NCI-H345 treated with DMSO at 0.1 percent for 48 hours (cell line): ENCODE measurements around the gene TUBGCP5.
A peak's percentile ranks its signal among the peaks of the same experiment; 100 is the strongest.
"Not testable (repeated sequence)": the region's sequence is repeated elsewhere in the genome, so short reads cannot be mapped to it uniquely, and the experiment has no call there.

Experiments
- DNase-seq: peaks from one replicate; lab custom pipeline; 2025; ENCODE audit not compliant: unreplicated experiment; lab: John Stamatoyannopoulos, UW

TUBGCP5 gene

DNA sequence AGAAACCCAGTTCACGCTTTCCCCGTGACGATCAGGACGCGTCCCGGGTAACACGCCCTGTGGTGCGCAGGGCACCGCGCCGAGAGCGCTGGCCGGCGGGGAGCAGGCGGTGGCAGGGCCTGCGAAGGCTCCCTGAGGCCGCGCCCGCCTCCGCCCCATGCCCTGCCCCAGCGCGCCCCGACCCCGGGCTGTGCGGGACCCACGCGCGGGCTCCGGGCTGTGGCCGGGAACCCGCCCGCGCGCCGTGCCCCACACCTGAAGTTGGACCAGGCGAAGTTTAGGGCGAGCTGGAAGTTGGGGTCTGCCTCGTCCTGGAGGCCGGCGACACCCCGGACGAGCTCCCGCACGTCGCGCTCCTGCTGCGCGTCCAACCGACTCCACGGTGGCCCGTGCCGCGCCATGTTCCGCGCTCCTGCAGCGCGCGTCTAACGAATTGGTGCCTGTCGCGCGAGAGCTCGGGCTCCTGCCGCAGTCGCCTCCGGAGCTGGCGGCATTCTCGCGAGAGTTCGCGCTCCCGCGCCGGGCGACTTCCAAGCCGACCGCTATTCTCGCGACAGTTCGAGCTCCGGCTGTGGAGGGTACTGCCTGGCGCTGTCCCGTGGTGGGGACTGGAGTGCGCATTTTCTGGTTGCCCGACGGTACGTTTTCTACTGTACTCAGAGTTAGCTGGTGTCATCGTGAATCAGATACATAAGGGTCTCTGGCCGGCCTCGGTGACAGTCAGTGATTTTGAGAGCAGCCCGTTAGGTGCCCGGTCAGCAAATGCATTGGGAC is at the start of gene TUBGCP5:
TUBGCP5 (minus strand) TSS at position 427 of the 774 bp plus-strand sequence; CDS start at position 401, 26 bp downstream.
- peak; percentile 77 for DNase-seq

DNA sequence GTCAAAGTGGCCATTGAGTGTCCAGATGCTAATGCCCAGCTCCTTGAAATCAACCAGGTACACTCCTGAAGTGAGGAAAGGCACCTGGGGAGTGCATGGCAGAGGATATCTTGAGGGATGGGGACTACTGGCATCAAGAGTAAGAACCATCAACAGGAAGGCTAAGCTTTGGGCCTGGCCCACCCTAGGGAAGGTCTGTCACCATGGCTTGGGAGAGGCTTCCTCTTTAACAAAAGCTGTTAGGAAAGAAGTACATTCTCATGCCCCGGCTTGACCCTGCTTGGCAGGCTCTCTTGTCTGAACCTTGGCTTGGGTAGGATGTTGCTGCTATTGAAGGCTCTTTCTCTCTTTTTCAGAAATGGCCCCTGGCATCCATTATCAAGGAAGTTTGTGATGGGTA is 43.7 kb upstream of the TUBGCP5 start:
- no peak for DNase-seq

DNA sequence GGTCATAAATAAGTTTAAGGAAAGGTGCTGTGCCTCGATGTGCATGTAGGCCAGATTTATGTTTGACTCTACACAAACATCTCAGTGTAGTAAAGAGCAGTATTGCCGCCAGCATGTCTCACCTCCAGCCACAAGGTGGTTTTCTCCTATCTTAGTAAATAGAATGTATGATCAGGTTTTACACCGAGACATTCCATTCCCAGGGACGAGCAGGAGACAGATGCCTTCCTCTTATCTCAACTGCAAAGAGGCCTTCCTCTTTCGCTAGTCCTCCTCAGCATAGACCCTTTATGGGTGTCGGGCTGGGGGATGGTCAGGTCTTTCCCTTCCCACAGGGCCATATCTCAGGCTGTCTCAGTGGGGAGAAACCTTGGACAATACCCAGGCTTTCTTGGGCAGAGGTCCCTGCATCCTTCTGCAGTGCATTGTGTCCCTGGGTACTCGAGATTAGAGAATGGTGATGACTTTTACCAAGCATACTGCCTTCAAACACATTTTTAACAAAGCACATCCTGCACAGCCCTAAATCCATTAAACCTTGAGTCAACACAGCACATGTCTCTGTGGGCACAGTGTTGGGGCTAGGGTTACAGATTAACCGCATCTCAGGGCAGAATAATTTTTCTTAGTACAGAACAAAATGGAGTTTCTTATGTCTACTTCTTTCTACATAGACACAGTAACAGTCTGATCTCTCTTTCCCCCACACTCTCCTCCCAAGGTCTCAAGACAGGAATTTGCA is 42.8 kb upstream of the TUBGCP5 start:
- DNase-seq, result not testable (repeated sequence)

DNA sequence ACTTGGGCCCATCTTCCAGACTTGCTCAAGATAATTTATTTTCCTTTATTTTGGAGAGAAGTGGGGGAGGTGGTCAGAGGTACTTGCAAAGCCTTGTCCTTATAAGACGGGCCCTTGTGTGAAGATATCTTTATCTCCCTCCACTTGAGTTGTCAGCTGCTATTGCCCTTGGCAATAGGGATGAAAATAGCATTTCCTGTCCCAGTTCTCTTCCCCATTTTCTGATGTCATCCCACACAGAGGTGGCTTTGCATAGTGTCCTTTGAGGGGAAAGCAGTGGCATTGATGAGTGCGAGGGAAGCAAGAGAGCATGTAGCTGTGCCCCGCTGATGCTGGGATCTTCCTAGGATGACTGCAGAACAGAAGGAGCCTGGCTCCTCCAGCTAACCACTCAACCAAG is 41.9 kb upstream of the TUBGCP5 start:
- no peak for DNase-seq

DNA sequence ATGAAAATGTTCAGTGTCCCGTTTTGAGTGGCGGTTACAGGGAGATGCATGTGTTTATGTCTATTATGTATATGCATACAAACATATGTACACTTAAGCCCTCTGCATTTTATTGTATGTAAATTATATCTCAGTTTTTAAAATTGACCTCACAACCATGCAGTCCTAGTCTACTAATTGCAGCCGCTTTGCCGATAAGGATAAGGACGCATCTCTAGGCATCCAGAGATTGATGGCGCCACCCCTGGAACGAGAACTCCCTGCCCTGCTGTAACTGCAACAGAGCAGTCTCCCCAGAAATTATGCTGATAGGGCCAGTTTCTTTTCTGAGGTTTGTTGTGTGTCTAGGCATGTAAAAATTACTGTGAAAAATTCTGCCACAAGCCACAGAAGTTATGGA is 40.4 kb upstream of the TUBGCP5 start:
- DNase-seq, result no peak

DNA sequence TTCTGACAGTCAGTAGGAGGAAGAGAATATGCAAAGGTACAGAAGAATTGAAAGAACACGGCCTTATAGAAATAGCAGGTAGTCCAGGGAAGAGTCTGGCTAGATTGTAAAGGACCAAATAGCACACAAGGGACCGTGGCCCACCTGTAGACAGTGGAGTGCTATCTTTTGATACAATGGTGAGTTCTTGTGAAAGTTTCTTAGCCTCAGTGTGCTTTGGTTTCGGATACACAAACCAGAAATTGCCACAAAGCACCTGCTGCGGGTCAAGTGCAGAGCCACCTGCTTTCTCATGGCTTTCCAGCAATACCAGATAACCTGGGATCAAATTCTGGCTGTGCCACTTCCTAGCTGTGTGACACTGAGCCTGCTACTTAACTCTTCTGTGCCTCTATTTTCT is 36.6 kb upstream of the TUBGCP5 start:
- no peak for DNase-seq

DNA sequence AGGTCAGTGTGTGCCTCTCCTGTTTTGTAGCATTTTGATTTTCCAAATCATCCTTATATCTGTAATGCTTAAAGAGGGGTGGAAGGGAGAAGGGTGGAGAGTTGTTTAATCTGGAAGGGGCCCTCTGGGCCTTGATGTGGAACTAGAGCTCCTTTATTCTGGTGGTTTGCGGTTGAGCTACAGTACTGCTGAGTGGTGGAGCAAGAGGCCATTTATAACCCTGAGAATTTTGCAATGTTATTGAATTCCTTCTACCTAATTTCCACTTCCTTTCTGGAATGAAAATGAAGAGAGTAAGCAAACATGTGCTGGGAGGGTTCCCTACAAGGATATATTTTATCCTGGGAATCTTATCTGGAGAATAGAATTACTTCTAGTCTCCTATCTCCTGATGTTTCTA is 35.3 kb upstream of the TUBGCP5 start:
- no peak for DNase-seq

DNA sequence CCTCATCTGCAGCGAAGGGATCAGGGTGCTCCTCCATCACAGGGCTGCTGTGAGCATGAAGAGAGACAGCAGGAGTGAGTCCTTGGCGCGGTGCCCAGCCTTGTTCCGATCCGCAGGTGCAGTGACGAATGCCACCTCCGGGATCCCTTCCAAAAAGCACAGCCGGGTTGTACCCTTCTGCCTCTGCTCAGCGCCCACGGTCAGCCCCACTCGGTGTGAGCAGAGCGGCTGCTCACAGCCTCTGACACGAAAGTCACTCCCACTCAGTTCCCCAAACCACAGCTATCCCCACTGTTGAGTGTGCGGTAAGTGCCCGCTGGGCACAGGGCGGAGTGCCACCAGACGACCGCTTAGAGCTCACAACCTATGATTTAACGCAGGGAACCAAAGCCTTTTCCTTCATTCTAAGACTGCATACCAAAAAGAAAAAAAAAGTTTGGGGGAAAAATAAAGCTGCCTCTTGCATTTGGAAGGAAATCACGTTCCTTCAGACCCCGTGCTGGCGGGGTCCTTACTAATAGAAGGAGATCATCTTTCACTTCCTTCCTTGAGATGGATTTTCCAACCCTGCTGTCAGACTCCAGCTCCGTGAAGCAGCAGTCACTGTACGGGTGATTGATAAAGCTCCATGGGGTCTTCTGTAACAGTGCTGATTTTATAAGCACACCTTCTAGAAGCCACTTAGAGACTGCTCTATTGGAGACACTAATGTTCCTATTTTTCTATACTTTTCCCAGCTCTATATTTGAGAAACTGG is 34.7 kb upstream of the TUBGCP5 start:
- DNase-seq, result peak; percentile 77

DNA sequence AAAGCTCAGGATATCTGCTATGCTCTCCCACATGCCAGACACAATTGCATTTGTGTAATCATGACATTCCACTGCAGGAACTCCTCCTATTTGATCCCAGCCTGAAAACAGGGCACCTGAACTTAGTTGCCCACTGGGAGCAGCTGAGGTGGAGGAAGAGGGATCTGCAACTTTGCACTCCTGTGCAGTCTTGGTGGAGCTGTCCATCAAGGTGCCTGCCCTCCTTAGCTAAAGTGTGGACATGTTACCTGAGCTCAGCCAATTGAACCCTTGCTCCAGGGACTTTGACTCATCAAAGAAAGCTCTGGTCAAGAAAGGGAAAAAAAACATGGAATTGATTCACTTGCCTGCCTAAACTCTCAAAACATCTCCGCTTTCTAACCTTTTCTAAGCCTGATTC is 33.3 kb upstream of the TUBGCP5 start:
- no peak for DNase-seq

DNA sequence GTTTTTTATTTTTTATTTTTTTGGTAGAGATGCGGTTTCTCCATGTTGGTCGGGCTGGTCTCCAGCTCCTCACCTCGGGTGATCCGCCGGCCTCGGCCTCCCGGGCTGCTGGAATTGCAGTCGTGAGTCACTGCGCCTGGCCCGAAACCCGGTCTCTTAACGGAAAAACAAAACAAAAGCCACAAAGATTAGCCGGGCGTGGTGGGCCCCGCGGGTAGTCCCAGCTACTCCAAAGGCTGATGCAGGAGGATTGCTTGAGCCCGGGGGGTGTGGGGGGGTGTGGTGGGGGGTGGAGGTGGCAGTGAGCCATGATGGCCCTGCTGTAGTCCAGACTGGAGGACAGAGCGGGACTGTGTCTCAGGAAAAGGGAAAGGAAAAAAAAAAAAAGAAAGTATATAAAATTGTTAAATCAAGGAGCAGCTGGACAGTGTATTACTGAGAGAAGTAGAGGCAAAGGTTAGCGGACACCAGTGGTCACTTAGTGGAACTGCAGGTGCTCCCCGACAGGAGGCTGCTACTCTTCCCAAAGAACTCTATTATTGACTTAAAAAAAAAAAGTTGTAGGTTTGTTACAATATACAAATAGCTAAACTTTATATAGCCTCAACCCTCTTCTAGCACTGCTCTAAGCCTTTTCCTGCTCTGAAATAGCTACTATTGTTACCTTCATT is 30.3 kb upstream of the TUBGCP5 start:
- DNase-seq, result no peak

DNA sequence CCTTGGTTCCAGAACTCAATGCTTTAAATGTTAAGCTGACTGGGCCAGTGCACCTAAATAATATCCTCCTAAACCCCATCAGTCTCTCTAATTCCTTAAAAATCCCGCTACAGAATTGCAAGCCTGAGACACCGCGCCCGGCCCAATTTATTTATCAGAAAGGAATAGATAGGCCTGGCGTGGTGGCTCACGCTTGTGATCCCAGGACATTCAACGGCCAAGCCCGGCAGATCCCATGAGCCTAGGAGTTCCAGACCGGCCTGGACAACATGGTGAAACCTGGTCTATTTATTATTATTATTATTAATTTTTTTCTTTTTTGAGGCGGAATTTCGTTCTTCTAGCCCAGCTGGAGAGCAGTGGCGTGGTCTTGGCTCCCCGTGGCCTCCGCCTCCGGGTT is 28.0 kb upstream of the TUBGCP5 start:
- DNase-seq, result no peak

DNA sequence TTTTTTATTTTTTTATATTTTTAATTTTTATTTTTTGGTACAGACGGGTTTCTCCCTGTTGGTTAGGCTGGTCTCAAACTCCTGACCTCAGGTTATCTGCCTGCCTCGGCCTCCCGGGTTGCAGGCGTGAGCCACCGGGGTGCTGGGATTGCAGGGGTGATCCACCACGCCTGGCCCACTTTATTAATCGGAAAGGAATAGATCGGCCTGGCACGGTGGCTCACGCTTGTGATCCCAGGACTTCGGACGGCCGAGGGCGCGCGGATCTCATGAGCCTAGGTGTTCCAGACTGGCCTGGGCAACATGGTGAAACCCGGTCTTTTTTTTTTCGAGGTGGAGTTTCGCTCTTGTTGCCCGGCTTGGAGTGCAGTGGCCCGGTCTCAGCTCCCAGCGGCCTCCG is 26.5 kb upstream of the TUBGCP5 start:
- DNase-seq, result no peak

DNA sequence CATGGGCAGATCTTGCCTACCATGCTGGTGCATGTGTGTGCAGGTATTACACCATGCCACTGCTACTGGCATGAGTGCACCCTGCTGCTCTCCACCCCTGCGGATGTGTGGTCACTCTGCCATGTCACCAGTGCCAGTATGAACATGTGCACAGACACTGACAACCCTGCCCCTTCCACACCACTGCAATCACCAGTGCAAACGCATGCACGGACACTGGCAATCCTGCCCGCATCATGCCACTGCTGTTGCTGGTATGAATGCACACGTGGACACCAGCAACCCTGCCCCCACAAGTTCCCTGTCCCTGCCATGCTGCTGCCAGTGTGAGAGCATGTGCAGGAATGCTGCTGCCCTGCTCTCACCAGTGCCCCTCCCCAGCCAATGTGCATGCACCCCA is 24.8 kb upstream of the TUBGCP5 start:
- DNase-seq, result no peak

DNA sequence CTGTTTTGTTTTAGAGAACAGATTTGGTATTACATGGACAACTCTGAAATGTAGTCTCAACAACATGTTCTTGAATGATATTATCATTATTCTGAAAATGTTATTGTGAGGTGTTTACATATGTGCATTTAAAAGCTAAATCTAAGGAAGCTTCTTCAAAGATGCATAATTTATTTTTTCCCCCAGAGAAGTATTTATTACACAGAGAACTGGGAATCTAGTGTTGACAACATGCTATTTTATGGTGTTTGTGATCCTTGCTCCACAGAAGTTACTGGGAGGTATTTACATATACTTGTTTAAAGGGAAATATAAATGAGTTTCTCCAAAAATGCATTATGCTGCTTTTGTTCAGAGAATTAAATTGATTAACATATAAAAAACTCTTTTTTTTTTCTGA is 18.3 kb upstream of the TUBGCP5 start:
- no peak for DNase-seq

DNA sequence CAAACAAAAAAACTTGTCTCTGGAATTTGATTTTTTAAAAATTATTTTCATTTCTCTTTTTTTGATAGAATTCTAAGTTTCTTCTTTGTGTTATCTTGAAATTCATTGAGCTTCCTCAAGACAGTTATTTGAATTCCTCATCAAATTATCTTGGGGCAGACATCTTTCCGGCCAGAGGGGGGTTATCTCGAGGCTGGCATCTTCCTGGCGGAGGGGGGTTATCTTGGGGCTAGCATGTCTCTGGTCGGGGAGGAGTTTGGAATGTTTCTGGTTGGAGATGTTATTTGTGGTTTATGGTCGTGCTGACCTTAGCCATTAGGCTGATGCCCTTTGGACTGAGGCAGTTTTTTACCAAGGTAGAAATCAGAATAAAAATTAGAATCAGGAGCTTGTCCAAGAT is 15.9 kb upstream of the TUBGCP5 start:
- no peak for DNase-seq

DNA sequence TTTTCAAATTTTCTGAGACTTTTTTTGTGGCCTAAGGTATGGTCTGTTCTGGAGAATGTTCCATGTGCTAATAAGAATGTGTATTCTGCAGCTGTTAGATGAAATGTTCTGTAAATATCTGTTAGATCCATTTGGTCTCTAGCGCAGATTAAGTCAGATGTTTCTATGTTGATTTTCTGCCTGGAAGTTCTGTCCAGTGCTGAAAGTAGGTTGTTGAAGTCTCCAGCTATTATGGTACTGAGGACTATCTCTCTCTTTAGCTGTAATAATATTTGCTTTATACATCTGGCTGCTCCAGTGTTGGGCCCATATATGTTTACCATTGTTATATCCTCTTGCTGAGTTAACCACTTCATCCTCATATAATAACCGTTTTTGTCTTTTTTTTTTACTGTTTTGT is 13.2 kb upstream of the TUBGCP5 start:
- DNase-seq, result no peak

DNA sequence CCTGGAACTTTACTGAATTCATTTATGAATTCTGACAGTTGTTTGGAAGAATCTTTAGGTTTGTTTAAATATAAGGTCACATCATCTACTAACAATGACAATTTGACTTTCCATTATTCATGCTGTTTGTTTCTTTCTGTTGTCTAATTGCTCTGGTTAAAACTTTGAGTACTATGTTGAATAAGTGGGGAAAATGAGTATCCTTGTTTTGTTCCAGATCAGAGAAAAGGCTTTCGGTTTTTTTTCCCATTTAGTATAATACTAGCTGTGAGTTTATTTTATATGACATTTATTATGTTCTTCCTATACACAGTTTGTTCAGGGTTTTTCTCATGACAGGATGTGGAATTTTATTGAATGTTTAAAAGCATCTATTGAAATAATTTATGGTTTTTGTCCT is 11.3 kb upstream of the TUBGCP5 start:
- no peak for DNase-seq

DNA sequence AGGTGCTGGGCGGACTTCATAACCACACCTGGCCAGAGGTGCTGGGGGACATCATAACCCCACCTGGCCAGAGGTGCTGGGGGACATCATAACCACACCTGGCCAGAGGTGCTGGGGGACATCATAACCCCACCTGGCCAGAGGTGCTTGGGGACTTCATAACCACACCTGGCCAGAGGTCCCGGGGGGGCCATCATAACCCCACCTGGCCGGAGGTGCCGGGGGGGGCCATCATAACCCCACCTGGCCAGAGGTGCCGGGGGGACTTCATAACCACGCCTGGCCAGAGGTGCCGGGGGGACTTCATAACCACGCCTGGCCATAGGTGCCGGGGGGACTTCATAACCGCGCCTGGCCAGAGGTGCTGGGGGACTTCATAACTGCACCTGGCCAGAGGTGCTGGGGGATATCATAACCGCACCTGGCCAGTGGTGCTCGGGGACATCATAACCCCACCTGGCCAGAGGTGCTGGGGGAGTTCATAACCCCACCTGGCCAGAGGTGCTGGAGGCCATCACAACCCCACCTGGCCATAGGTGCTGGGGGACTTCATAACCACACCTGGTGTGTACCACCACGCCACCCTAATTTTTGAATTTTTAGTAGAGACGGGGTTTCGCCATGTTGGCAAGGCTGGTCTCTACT is 10.7 kb upstream of the TUBGCP5 start:
- no peak for DNase-seq

DNA sequence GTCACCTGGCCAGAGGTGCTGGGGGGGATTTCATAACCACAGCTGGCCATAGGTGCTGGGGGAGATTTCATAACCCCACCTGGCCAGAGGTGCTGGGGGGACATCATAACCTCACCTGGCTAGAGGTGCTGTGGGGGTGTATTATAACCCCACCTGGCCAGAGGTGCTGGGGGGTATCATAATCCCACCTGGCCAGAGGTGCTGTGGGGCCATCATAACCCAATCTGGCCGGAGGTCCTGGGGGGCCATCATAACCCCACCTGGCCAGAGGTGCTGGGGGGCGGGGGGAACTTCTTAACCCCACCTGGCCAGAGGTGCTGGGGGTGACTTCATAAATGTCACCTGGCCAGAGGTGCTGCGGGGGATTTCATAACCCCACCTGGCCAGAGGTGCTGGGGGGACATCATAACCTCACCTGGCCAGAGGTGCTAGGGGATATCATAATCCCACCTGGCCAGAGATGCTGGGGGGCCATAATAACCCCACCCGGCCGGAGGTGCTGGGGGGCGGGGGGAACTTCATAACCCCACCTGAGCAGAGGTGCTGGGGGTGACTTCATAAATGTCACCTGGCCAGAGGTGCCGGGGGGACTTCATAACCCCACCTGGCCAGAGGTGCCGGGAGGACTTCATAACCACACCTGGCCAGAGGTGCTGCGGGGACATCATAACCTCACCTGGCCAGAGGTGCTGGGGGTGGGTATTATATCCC is 9.4 kb upstream of the TUBGCP5 start:
- not testable (repeated sequence) for DNase-seq

DNA sequence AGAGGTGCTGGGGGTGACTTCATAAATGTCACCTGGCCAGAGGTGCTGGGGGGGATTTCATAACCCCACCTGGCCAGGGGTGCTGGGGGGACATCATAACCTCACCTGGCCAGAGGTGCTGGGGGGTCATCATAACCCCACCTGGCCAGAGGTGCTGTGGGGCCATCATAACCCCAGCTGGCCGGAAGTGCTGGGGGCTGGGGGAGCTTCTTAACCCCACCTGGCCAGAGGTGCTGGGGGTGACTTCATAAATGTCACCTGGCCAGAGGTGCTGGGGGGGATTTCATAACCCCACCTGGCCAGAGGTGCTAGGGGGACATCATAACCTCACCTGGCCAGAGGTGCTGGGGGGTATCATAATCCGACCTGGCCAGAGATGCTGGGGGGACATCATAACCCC is 4.6 kb upstream of the TUBGCP5 start:
- DNase-seq, result not testable (repeated sequence)
